ENCODE results near the gene TMEM178B. TPM values are rescaled to one million over a fixed set of nuclear protein-coding genes. Genes with fewer than 3 reads are reported as not detected.

TMEM178B gene
- polyA plus RNA-seq, 4 donors = 0.30 to 0.69 TPM; not detected in 2

DNA sequence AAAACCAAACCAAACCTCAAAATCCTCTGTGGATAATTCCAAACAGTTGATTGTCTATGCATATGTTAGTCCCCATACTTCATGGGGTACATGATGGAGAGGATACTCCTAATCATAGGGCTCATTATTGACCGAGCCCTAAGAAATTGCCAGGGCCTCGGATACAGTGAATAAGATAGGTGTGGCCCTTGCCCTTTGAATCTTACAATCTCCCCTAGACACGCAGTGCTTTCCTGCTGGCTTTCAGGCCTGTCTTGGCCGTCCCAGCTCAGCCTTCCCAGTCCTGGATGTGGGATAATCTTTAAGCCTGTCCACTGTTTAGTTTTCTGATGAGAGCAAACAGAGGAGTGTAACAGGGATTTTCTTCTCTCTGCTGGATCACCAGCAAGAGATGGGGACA, 161.8 kb downstream of the TMEM178B start:
- Histone ChIP-seq H3K4me3 (ENCODE audit: low read depth in 1 of 3, low read length in 3 of 3) (no peak overlapping the region), H3K27me3 (ENCODE audit: control insufficient read depth in 3 of 3, insufficient read depth in 3 of 3, low read length in 3 of 3) (no peaks in the 10 kb centered on the region), H3K36me3 (ENCODE audit: control insufficient read depth in 3 of 3, insufficient read depth in 2 of 3, low read depth in 1 of 3, low read length in 3 of 3) (no peaks in the 10 kb centered on the region), H3K4me1 (ENCODE audit: control insufficient read depth in 3 of 3, insufficient read depth in 2 of 3, low read depth in 1 of 3, low read length in 2 of 3) (peaks cover 0 to 14% (median 3%) of the 10 kb centered on the region in 3 donors), H3K9me3 (ENCODE audit: control insufficient read depth in 2 of 2, insufficient read depth in 1 of 2, low read depth in 1 of 2, low read length in 1 of 2) (no peaks in the 10 kb centered on the region), H3K27ac (ENCODE audit: low read depth in 1 of 3, low read length in 2 of 3) (peak overlapping the region in 1 of 3 donors; percentile 10)
- no peak for FAIRE-seq
- WGBS, 3 donors = 6 to 61% (median 36%) methylated on average over 4 of the region's 4 CpGs
- peak; percentile 62 to 66 for DNase-seq

DNA sequence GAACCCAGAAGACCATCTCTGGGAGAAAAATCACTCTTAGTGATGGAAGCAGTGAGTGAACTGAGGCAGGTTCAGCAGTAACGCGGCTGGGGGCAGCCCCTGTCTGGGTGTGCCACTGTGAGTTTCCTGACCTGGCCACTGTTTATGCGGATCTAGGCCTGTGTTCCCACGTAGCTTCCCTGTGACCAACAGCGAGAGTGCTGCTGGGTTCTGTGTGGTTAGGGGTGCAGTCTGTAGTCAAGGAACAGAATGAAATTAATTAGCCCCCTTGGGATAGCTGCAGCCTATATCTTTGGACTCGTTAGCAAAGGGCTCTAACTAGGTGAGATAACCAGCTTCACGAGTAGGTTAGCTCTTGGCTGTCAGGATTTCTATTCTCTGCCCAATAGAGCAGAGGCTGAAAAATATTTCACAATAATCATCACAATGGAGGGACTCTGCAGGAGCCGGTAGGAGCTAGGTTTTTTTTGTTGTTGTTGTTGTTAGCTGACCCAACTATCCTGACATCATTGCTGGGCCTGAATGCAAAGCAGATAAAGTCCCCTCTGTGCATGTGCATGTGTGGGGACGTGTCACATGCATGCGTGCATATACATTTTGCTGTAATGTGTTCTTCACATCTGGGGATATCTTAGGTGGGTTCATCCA, 164.9 kb downstream of the TMEM178B start:
- H3K9me3 ChIP-seq (ENCODE audit: control insufficient read depth in 2 of 2, insufficient read depth in 1 of 2, low read depth in 1 of 2, low read length in 1 of 2) = no peaks in the 10 kb centered on the region
- 62 to 69% (median 63%) methylated on average over 10 of the region's 10 CpGs for WGBS, 3 donors
- no peaks in the 10 kb centered on the region for H3K36me3 ChIP-seq (ENCODE audit: control insufficient read depth in 3 of 3, insufficient read depth in 2 of 3, low read depth in 1 of 3, low read length in 3 of 3)
- H3K27ac ChIP-seq (ENCODE audit: low read depth in 1 of 3, low read length in 2 of 3) = no peak overlapping the region
- no peak for FAIRE-seq
- H3K27me3 ChIP-seq (ENCODE audit: control insufficient read depth in 3 of 3, insufficient read depth in 3 of 3, low read length in 3 of 3) = no peaks in the 10 kb centered on the region
- peaks cover 0 to 14% (median 3%) of the 10 kb centered on the region in 3 donors for H3K4me1 ChIP-seq (ENCODE audit: control insufficient read depth in 3 of 3, insufficient read depth in 2 of 3, low read depth in 1 of 3, low read length in 2 of 3)
- no peak for DNase-seq
- no peak overlapping the region for H3K4me3 ChIP-seq (ENCODE audit: low read depth in 1 of 3, low read length in 3 of 3)

DNA sequence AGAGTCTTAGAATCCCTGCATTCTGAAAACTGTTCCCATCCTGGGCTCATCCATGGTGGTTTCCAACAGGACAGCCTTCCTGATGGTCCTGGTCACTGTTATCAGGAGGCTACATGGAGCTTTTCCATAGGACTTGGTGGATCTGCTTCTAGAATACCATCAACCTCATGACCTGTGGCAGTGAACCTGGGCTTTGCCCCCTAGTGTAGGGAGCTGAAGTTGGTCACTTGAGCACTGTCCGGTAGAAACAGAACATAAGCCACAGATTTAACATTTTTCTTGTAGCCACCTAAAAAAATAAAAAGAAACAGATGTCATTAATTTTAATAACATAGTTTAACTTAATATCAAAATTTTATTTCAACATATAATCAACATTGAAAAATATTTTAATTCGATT, 165.8 kb downstream of the TMEM178B start:
- H3K9me3 ChIP-seq (ENCODE audit: control insufficient read depth in 2 of 2, insufficient read depth in 1 of 2, low read depth in 1 of 2, low read length in 1 of 2) = no peaks in the 10 kb centered on the region
- no peaks in the 10 kb centered on the region for H3K36me3 ChIP-seq (ENCODE audit: control insufficient read depth in 3 of 3, insufficient read depth in 2 of 3, low read depth in 1 of 3, low read length in 3 of 3)
- H3K4me1 ChIP-seq (ENCODE audit: control insufficient read depth in 3 of 3, insufficient read depth in 2 of 3, low read depth in 1 of 3, low read length in 2 of 3) = peaks cover 0 to 11% (median 3%) of the 10 kb centered on the region in 3 donors
- WGBS, 3 donors = 91 to 98% (median 93%) methylated on average over 2 of the region's 2 CpGs
- no peak for FAIRE-seq
- no peaks in the 10 kb centered on the region for H3K27me3 ChIP-seq (ENCODE audit: control insufficient read depth in 3 of 3, insufficient read depth in 3 of 3, low read length in 3 of 3)
- no peak for DNase-seq
- H3K27ac ChIP-seq (ENCODE audit: low read depth in 1 of 3, low read length in 2 of 3) = no peak overlapping the region
- H3K4me3 ChIP-seq (ENCODE audit: low read depth in 1 of 3, low read length in 3 of 3) = no peak overlapping the region

DNA sequence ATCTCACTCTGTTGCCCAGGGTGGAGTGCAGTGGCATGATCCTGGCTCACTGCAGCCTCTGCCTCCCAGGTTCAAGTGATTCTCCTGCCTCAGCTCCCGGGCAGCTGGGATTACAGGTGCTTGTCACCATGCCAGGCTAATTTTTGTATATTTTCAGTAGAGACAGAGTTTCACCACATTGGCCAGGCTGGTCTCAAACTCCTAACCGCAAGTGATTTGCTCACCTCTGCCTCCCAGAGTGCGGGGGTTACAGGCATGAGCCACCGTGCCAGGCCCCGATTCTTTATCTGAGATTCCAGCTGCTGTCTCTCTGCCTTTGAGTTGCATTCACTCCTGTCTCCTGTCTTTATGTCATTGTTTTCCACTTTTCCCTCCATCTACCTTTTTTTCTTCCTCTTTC, 168.7 kb downstream of the TMEM178B start:
- no peaks in the 10 kb centered on the region for H3K36me3 ChIP-seq (ENCODE audit: control insufficient read depth in 3 of 3, insufficient read depth in 2 of 3, low read depth in 1 of 3, low read length in 3 of 3)
- no peaks in the 10 kb centered on the region for H3K9me3 ChIP-seq (ENCODE audit: control insufficient read depth in 2 of 2, insufficient read depth in 1 of 2, low read depth in 1 of 2, low read length in 1 of 2)
- H3K27ac ChIP-seq (ENCODE audit: low read depth in 1 of 3, low read length in 2 of 3) = no peak overlapping the region
- DNase-seq (no peak), FAIRE-seq (no peak)
- H3K27me3 ChIP-seq (ENCODE audit: control insufficient read depth in 3 of 3, insufficient read depth in 3 of 3, low read length in 3 of 3) = no peaks in the 10 kb centered on the region
- no peak overlapping the region for H3K4me3 ChIP-seq (ENCODE audit: low read depth in 1 of 3, low read length in 3 of 3)
- no peaks in the 10 kb centered on the region for H3K4me1 ChIP-seq (ENCODE audit: control insufficient read depth in 3 of 3, insufficient read depth in 2 of 3, low read depth in 1 of 3, low read length in 2 of 3)
- WGBS, 3 donors = 78 to 79% (median 78%) methylated on average over 5 of the region's 5 CpGs

DNA sequence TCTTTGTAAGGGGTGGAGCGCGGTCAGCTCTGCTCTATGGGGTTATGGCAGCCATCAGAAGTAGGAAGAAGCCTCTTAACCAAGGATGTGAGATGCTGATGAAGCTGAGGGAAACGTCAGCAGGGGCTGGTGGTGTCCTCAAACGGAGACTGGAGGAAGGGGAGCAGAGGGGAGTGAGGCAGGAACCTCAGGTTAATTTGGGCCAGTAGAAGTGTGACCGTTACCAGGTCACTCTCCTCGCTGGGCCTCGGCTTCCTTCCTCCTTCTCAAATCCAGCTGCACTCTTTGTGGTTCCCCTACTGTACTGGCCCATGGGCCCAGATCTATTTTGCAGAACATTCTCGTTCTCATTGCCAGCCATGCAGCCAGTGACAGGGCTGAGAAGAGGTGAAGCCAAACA, 169.5 kb downstream of the TMEM178B start:
- 67 to 80% (median 71%) methylated on average over 8 of the region's 8 CpGs for WGBS, 3 donors
- Histone ChIP-seq H3K27me3 (ENCODE audit: control insufficient read depth in 3 of 3, insufficient read depth in 3 of 3, low read length in 3 of 3) (no peaks in the 10 kb centered on the region), H3K4me3 (ENCODE audit: low read depth in 1 of 3, low read length in 3 of 3) (no peak overlapping the region), H3K27ac (ENCODE audit: low read depth in 1 of 3, low read length in 2 of 3) (no peak overlapping the region), H3K4me1 (ENCODE audit: control insufficient read depth in 3 of 3, insufficient read depth in 2 of 3, low read depth in 1 of 3, low read length in 2 of 3) (no peaks in the 10 kb centered on the region), H3K36me3 (ENCODE audit: control insufficient read depth in 3 of 3, insufficient read depth in 2 of 3, low read depth in 1 of 3, low read length in 3 of 3) (no peaks in the 10 kb centered on the region), H3K9me3 (ENCODE audit: control insufficient read depth in 2 of 2, insufficient read depth in 1 of 2, low read depth in 1 of 2, low read length in 1 of 2) (no peaks in the 10 kb centered on the region)
- DNase-seq (no peak), FAIRE-seq (no peak)

DNA sequence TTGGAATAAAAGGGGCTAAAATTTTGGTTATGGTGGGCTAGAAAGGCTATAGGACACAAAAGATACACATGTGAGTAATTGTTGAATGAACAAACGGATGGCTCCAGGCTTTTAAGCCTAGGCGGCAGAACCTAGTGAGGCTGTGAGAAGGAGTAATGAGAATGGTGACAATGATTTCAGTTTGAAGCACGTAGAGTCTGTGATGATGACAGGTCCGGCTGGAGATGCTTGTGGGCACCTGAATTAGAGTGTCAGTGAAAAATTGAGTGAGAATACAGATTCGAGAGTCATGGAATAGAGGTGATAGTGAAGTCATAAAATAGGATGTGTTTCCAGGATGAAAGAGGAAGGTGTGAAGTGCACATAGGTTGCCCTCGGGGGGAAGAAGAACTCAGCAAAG, 170.6 kb downstream of the TMEM178B start:
- 73 to 79% (median 76%) methylated on average over 6 of the region's 6 CpGs for WGBS, 3 donors
- H3K27me3 ChIP-seq (ENCODE audit: control insufficient read depth in 3 of 3, insufficient read depth in 3 of 3, low read length in 3 of 3) = no peaks in the 10 kb centered on the region
- no peaks in the 10 kb centered on the region for H3K36me3 ChIP-seq (ENCODE audit: control insufficient read depth in 3 of 3, insufficient read depth in 2 of 3, low read depth in 1 of 3, low read length in 3 of 3)
- no peak overlapping the region for H3K4me3 ChIP-seq (ENCODE audit: low read depth in 1 of 3, low read length in 3 of 3)
- DNase-seq (no peak), FAIRE-seq (no peak)
- H3K4me1 ChIP-seq (ENCODE audit: control insufficient read depth in 3 of 3, insufficient read depth in 2 of 3, low read depth in 1 of 3, low read length in 2 of 3) = no peaks in the 10 kb centered on the region
- no peak overlapping the region for H3K27ac ChIP-seq (ENCODE audit: low read depth in 1 of 3, low read length in 2 of 3)
- no peaks in the 10 kb centered on the region for H3K9me3 ChIP-seq (ENCODE audit: control insufficient read depth in 2 of 2, insufficient read depth in 1 of 2, low read depth in 1 of 2, low read length in 1 of 2)

DNA sequence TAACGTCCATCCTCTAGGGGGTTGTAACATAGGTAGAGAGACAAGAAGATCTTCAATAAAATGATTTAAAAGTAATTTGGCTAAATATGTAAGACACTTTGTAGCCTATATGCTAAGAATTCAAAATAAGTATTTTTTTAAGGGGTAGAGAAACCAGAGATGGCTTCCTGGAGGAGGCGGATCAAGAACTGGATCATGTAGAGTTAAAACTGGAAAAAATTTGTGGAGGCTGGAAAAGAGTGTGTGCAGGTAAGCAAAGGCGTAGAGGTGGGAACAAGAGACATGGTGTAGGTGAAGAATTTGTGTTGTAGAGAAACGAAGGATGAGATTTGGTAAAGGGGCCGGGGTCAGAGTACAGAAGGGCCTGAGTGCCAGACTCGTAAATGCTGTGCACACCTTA, 172.6 kb downstream of the TMEM178B start:
- H3K27me3 ChIP-seq (ENCODE audit: control insufficient read depth in 3 of 3, insufficient read depth in 3 of 3, low read length in 3 of 3) = no peaks in the 10 kb centered on the region
- WGBS, 3 donors = 73 to 84% (median 81%) methylated on average over 6 of the region's 6 CpGs
- no peak for FAIRE-seq
- H3K4me3 ChIP-seq (ENCODE audit: low read depth in 1 of 3, low read length in 3 of 3) = no peak overlapping the region
- DNase-seq = no peak
- H3K4me1 ChIP-seq (ENCODE audit: control insufficient read depth in 3 of 3, insufficient read depth in 2 of 3, low read depth in 1 of 3, low read length in 2 of 3) = no peaks in the 10 kb centered on the region
- no peaks in the 10 kb centered on the region for H3K9me3 ChIP-seq (ENCODE audit: control insufficient read depth in 2 of 2, insufficient read depth in 1 of 2, low read depth in 1 of 2, low read length in 1 of 2)
- H3K27ac ChIP-seq (ENCODE audit: low read depth in 1 of 3, low read length in 2 of 3) = no peak overlapping the region
- no peaks in the 10 kb centered on the region for H3K36me3 ChIP-seq (ENCODE audit: control insufficient read depth in 3 of 3, insufficient read depth in 2 of 3, low read depth in 1 of 3, low read length in 3 of 3)

DNA sequence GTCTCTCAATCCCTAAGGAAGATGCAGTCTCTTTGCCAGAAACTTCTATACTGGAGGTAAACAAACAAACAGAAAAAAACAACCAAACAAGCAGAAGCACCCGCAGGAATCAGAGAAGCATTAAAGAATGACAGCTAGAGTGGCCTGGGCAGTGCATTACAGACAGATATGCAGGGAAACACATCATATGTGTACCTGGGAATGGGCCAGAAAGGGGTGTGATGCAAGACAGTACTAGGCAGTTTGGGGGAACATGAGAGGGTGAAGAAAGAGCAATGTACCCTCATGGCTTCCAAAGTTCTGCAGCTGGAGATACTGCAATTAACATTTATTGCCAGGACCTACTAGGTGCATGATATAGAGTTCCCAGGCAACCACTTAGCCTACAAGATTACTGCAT, 177.3 kb downstream of the TMEM178B start:
- FAIRE-seq (no peak), DNase-seq (no peak)
- no peaks in the 10 kb centered on the region for H3K9me3 ChIP-seq (ENCODE audit: control insufficient read depth in 2 of 2, insufficient read depth in 1 of 2, low read depth in 1 of 2, low read length in 1 of 2)
- H3K27me3 ChIP-seq (ENCODE audit: control insufficient read depth in 3 of 3, insufficient read depth in 3 of 3, low read length in 3 of 3) = peaks cover 0 to 4% (median 0%) of the 10 kb centered on the region in 3 donors
- no peaks in the 10 kb centered on the region for H3K4me1 ChIP-seq (ENCODE audit: control insufficient read depth in 3 of 3, insufficient read depth in 2 of 3, low read depth in 1 of 3, low read length in 2 of 3)
- no peak overlapping the region for H3K4me3 ChIP-seq (ENCODE audit: low read depth in 1 of 3, low read length in 3 of 3)
- 52 to 72% (median 68%) methylated on average over 1 of the region's 1 CpG for WGBS, 3 donors
- H3K36me3 ChIP-seq (ENCODE audit: control insufficient read depth in 3 of 3, insufficient read depth in 2 of 3, low read depth in 1 of 3, low read length in 3 of 3) = no peaks in the 10 kb centered on the region
- no peak overlapping the region for H3K27ac ChIP-seq (ENCODE audit: low read depth in 1 of 3, low read length in 2 of 3)

DNA sequence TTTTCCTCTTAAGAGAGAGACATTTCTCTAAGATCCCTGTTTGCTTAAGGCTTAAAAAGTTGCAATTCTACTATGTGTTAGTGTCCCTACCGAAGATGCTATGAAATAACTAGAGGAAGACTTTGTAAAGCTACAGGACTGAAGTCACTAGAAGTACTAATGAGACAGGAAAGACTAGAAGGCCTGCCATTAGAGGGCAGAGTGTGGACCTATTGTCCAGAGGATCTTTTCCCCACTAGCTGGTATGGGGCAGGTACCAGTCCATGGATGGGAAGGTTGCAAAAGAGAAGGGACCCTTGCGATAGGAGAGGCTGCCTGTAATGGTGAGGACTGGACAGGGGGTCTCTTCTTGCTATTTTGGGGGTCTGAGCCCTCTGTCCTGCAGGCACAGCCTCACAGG, 178.1 kb downstream of the TMEM178B start:
- no peaks in the 10 kb centered on the region for H3K36me3 ChIP-seq (ENCODE audit: control insufficient read depth in 3 of 3, insufficient read depth in 2 of 3, low read depth in 1 of 3, low read length in 3 of 3)
- WGBS, 3 donors = 61 to 86% (median 66%) methylated on average over 2 of the region's 2 CpGs
- peaks cover 0 to 4% (median 0%) of the 10 kb centered on the region in 3 donors for H3K27me3 ChIP-seq (ENCODE audit: control insufficient read depth in 3 of 3, insufficient read depth in 3 of 3, low read length in 3 of 3)
- H3K4me1 ChIP-seq (ENCODE audit: control insufficient read depth in 3 of 3, insufficient read depth in 2 of 3, low read depth in 1 of 3, low read length in 2 of 3) = no peaks in the 10 kb centered on the region
- H3K9me3 ChIP-seq (ENCODE audit: control insufficient read depth in 2 of 2, insufficient read depth in 1 of 2, low read depth in 1 of 2, low read length in 1 of 2) = no peaks in the 10 kb centered on the region
- FAIRE-seq (no peak), DNase-seq (no peak)
- no peak overlapping the region for H3K27ac ChIP-seq (ENCODE audit: low read depth in 1 of 3, low read length in 2 of 3)
- no peak overlapping the region for H3K4me3 ChIP-seq (ENCODE audit: low read depth in 1 of 3, low read length in 3 of 3)
